ENCODE data around the gene OR2B2.

OR2B2 gene

DNA sequence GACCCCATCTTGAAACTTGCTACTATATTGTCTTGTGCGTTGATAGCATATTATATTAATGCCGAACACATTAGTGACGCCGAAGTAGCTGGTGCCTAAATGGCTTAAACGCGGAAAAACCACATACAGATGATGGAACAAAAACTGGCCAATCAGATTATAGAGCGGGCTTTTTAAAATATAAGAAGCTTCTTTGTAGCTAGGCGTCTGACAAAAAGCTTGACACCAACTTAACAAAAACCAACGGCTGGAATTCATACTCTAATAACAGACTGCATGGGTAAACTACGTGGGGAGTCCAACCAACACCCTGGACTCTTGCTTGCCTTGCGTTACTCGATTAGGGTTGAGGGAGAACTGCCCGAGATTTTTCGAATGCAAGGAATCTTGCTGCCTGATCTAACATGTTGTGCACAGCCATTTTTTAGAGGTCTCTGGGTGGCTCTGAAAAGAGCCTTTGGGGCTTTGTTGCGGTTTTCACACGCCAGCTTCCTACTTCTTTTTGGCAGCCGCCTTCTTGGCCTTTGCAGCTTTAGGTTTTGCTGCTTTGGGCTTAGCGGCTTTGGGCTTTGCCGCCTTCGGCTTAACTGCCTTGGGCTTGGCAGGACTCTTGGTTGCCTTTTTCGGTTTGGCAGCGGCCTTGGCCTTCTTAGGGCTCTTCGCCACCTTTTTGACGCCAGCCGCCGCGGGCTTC lies 45.7 kb downstream of the OR2B2 start:
- peak; percentile 85 for DNase-seq

DNA sequence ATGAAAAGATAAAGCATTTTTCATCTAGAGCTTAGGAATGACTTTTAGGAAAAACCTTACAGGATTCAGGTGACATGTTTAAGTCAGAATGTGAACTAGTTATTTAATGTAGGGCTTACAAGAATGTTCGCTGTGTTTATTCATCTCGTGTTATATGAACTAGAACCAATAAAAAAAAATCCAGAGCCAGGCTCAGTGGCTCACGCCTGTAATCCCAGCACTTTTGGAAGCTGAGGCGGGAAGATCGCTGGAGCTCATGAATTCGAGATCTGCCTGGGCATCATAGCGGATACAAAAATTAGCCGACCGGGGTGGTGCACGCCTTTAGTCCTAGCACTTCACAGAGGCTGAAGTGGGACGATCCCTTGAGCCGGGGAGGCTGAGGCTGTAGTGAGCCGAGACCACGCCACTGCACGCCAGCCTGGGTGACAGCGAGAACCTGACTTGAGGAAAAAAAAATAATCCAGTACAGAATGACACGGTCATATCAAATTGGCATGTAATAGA lies 46.3 kb downstream of the OR2B2 start:
- peak; percentile 60 for DNase-seq

DNA sequence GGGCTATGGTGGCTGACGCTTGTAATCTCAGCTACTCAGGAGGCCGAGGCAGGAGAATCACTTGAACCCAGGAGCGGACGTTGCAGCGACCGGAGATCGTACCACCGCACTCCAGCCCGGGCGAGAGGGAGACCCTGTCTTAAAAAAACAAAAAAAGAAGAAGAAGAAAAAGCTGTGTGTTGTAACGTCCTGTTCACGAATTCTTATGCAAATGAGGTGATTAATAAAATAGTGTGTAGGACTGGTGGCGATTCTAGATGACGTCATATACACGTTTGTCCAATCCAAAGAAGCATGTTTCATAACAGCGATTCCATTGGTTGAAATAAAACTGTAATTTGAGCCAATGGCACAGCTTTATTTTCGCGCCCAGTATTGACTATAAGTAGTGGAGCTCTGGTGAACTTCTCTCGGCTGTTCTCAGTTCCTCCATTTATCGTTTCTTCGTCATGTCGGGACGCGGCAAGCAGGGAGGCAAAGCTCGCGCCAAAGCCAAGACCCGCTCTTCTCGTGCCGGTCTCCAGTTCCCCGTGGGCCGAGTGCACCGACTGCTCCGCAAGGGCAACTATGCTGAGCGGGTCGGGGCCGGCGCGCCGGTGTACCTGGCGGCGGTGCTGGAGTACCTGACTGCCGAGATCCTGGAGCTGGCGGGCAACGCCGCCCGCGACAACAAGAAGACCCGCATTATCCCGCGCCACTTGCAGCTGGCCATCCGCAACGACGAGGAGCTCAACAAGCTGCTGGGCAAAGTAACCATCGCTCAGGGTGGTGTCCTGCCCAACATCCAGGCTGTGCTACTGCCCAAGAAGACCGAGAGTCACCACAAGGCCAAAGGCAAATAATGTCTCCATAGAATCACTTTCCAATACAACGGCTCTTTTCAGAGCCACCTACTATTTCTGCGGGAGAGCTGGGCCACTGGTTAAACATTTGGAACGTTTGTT lies 47.0 kb downstream of the OR2B2 start:
- peak; percentile 99 for DNase-seq

DNA sequence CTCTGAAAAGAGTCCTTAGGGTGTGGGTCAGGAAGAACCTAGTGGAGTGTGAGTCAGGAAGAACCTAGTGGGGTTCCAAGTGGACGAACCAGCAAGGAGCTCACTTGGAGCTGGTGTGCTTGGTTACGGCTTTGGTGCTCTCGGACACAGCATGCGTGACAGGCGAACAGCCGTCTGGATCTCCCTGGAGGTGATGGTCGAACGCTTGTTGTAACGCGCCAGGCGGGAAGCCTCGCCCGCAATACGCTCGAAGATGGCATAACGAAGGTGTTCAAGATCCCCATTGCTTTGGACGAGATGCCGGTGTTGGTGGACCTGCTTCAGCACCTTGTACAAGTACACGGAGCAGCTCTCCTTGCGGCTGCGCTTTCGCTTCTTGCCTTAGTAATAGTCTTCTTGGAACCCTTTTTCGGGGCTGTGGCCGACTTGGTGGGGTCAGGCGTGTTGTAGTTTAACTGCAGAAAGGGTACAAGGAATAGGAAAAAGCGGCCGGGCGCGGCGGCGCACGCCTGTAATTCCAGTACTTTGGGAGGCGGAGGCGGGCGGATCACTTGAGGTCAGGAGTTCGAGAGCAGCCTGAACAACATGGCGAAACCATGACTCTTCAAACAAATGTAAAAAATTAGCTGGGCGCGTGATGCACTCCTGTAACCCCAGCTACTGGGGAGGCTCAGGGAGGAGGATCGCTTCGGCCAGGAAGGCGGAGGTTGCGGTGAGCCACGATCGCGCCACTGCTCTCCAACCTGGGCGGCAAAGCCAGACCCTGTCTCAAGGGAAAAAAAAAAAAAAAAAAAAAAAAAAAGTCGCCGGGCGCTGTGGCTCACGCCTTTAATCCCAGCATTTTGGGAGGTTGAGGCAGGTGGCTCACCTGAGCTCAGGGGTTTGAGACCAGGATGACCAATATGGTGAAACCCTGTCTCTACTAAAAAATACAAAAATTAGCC lies 48.0 kb downstream of the OR2B2 start:
- no peak for DNase-seq

DNA sequence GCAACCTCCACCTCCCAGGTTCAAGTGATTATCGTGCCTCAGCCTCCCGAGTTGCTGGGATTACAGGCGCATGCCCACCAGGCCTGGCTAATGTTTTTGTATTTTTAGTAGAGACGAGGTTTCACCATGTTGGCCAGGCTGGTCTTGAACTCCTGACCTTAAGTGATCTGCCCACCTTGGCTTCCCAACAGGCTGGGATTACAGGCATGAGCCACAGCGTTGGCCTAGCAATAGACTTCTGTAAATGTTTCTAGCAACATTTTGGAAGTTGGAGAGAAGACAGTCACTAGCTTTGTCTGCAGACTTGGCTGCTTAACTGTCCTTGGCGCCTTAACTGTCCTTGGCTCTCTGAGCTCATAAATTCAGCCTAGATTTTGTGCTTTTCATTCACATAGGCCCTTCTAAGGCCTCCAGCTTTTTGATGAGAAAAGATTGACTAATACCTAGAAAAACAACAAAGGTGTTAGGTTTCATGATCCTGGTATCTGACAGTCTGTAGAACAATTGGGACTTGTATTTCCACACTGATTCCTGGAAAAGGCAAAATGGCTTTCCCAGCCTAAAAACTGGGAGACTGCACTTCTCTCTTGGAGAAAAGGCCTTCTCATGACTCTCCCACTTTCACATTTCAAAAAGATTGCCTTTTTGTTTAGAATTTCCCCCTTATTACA lies 49.7 kb downstream of the OR2B2 start:
- DNase-seq = no peak

DNA sequence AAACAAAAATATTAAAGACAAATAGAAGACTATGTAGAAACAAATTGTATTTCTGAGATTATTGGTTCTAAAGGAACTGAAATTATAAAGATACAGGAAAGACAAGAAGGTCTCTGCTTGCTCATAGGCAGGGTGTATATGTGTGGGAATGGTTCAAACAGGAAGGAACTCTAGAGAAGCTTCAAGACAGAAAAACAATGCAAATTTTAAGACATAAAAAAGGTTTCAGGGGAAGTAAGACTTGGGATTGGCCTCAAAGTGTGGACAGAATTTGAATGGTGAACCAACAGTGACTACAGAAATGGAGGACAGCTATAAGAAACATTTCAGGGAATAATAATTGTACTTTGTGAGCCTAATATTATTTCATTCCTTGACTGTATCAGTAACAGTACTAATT lies 50.3 kb downstream of the OR2B2 start:
- DNase-seq = no peak

DNA sequence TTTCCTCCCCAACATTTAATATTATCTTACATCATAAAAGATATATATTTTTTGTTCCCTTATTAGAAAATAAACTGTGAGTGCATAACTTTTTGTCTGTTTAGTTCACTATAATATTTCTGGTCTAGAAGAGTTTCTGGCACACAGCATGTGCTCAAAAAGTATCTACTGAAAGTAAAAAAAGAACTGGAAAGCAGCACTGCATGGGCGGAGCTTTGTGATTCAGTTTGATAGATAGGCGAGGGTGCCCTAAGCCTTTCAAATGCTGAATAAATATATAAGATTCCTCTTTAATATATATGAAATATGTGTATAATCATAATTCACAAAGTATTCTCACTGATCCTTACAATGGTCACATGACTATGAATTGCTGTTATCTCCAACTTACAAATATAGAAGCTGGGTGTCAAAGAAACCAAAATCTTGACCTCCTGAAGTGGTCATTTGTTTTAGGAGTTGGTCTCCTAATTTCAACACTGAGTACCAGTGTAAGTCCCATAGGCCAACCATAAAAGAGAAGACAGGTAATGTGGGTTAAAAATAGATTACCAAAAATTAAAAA lies 50.8 kb downstream of the OR2B2 start:
- DNase-seq = no peak
